ENCODE measurements around the gene GRB14. TPM values are rescaled to one million over a fixed set of nuclear protein-coding genes. Genes with fewer than 3 reads are reported as not detected.
"Not testable (repeated sequence)": the region's sequence is repeated elsewhere in the genome, so short reads cannot be mapped to it uniquely, and the experiment has no call there.

GRB14 gene
- total RNA-seq, 1 donor from 2014 or later, result 1.2 TPM

DNA sequence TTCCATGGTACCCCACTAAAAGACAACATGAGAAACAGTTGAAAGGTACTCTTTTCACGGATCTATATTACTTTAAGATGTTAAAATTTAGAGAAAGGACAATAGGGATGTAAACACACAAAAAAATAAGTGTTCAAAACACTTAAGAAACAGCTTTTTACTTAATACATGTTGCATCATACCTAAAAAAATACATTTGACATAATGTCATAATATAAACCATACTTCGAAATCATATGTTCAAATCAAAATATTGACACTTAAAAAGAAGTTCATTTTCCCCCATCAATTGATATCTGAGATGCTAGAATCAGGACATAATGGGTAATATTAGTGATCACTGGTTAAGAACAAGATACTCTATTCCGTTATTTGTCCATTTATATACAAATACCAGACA lies 124.9 kb downstream of the GRB14 start:
- no peak for DNase-seq (ENCODE audit: low read depth in 2 of 2)

DNA sequence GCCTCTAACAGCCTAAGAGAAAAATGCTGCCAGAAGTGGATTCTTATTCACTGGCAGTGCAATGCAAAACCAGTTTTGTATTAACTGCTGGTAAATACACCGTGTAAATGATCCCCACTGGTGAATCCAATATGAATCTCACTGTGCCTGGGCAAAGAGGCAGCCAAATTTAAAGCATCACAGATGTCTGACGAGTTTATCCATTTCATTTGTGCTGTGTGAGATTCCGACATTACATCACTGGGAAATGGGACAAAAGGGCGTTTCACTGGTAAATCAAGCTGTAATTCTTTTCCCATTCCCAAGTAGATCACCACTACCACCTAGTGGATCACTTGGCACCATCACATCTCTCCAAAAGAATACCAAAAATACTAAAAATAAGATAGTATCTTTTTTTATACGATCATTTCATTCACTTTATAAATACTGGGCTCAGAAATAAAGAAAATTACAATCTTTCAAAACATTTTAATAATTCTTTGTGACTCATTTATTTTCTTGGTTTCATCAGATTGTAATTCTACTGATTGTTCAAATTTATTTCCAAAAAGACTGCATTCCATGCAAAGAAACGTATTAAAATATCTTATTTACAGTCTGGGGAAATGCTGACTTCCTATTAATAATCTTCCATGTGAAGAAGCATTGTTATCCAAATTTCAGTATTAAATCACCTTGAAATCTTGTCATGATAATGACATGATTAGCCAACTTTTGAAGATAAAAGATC lies 125.6 kb downstream of the GRB14 start:
- DNase-seq (ENCODE audit: low read depth in 2 of 2), result peak; percentile 68 to 79

DNA sequence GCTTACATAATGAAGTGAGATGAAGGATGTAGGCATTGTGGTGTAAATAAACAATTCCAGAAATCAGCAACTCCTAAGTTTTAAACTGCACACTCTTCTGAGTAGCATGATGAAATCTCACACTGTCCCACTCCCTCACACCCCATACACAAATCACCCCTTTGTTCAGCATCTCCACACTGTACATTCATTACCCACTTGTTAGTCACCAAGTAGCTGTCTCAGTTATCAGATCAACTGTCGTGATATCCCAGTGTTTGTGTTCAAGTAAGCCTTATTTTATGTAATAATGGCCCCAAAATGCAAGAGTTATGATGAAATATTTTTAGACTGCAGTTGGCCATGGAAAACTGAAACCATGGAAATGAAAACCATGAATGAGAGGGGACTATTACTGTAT lies 135.7 kb downstream of the GRB14 start:
- no peak for DNase-seq (ENCODE audit: low read depth in 2 of 2)

DNA sequence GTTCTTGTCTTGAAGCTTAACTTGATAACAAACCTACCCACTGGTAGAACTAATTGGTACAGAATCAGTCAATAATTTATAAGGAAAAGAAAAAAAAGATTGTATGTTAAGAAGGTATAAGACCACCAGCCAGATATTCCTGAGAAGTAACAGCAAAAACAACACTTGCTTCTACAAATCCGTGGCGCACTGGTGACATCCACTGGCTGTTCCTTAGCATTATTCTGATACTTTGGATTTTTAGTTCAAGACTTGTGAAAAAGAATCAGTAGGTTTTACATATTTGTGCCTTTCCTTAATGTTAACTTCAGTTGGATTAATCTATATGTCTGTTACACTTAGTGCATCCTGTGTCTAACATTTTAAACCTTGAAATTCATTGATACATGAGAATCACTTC lies 141.8 kb downstream of the GRB14 start:
- DNase-seq (ENCODE audit: low read depth in 2 of 2), result peak; percentile 32 to 50

DNA sequence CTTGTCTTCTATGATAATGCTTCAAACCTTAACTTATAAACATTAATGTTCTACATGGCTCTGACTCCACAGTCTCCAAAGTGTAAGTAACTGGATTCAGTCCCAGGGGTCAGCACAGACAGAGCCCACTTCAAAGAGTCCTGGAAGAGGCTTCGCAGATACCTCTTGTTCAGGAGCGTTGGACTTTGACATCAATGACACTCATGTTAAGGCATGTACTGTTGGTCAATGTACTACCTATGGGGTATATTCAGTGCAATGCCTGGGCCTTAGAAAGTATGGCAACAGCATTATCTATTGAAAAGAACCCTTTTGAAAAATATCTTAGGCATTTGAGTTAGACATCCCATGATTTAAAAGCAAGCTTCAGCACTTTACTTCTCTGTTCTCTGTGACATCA lies 143.1 kb downstream of the GRB14 start:
- DNase-seq (ENCODE audit: low read depth in 2 of 2), result no peak

DNA sequence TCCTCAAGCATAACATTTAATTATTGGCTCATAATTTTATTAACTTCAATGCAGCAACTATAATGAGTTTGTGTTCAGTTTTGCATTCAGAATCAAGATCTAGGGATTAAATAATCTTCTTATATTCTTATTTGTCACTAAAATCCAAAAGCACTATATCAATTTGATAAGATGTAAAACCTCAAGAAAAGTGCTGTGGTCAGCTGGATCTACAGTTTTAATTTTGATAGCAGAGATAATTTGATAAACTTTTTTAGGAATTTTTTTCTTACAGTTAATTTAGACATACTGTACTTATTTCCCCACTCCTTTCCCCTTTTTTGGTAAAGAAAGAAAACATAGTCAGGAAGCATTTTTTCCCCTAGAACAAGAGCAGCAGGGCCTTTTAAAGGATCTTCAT lies 146.4 kb downstream of the GRB14 start:
- no peak for DNase-seq (ENCODE audit: low read depth in 2 of 2)

DNA sequence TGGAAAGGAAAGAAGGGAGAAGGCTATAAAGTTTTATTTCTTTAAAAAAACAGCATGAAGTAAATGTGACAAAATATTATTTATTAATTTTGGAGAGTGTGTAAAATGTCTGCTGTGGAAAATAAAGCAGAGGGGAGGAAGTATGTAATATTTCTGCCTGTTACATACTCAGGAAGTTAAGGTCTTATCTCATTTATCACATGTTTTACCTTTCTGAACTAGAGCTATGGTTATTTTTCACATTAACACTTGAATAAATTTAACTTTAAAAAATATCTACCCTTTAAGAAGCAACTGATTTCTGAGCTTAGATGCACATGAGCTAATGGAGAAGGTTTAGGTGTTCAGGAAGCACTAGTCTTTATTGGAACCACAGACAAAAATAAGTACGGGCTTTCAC lies 148.3 kb downstream of the GRB14 start:
- DNase-seq (ENCODE audit: low read depth in 2 of 2), result peak in 1 of 2 donors; percentile 11

DNA sequence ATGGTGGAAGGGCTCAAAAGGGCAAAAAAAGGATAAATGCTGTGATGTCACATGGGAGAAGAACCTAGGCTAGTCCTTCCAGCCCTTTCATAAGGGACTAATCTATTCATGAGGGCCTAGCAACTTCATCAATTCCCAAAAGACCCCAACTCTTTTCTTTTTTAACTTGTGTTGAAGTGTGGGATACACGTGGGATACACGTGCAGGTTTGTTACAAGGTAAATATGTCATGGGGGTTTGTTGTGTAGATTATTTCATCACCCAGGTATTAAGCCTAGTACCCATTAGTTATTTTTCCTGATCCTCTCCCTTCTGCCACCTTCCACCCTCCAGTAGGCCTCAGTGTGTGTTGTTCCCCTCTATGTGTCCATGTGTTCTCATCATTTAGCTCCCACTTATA lies 156.2 kb downstream of the GRB14 start:
- not testable (repeated sequence) for DNase-seq (ENCODE audit: low read depth in 2 of 2)

DNA sequence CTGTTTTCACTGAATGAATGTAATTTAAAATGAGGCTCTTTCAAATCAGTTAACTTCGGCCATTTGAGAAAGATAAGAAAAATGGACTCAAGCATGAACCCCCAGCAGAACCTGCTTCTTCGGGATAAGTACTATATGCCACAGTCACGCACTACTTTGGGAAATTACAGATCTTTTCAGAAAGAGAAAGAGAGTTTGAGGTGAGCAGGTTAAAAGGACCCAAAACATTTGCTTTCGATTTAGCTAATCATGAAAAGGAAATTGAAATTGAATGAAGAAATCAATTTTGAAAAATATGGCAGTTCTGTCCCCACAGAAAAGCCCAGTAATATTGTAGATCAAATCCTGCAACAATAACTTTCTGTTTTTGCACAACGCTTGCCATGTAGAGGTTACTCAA lies 156.9 kb downstream of the GRB14 start:
- DNase-seq (ENCODE audit: low read depth in 2 of 2), result no peak

DNA sequence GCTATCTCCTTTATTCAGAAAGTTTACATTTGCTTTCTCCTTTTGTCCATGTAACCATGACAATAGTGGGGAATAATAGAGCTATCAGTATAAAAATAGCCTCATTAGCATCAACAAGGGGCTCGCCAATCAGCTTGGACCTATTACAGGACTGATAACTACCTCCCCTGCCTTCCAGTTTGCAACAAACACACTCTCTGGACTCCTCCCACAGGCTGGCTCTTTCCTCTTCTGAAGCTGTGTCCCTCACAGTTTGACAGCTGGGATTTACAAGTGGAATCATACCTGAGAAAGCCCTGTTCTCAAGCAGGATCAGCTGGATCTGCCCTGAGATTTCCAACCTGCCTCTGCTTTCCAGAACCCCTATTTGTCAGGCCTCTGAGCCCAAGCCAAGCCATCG lies 162.5 kb downstream of the GRB14 start:
- no peak for DNase-seq (ENCODE audit: low read depth in 2 of 2)

DNA sequence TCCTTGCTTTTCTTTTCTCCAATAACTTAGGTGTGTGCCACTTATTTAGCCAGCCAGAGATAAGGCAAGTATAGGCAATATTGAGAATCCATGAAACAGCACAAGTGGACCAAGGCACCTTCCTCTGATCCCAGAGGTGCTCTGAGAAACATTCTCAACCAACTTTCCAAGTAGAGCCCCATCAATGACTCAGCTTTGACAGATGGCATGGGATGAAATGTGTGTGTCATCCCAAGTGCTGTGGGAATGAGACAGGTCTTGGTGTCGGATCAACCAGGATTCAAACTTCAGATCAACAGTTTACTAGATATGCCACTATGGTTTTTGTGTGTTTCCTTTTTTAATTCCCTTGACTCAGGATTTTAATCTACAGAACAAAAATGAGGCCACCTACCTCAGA lies 164.0 kb downstream of the GRB14 start:
- no peak for DNase-seq (ENCODE audit: low read depth in 2 of 2)

DNA sequence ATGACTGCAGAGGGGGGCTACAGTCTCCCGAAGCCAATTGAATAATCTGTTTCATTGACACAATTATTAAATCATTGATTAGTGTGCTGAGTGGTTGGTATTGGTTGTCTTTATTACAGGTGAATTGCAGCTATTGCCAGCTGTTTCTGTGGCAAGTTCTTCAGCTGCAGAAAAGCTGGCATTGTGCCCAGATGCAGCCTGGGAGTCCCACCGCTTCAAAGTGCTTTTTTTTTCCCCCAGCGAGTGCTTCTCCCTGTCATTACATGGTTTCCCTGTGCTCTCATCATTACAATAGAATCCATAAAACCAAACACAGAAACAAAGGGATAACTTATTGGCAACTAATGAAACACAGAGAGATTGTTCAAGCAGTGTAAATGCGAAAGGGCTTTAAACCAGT lies 164.7 kb downstream of the GRB14 start:
- peak; percentile 6 to 44 for DNase-seq (ENCODE audit: low read depth in 2 of 2)

DNA sequence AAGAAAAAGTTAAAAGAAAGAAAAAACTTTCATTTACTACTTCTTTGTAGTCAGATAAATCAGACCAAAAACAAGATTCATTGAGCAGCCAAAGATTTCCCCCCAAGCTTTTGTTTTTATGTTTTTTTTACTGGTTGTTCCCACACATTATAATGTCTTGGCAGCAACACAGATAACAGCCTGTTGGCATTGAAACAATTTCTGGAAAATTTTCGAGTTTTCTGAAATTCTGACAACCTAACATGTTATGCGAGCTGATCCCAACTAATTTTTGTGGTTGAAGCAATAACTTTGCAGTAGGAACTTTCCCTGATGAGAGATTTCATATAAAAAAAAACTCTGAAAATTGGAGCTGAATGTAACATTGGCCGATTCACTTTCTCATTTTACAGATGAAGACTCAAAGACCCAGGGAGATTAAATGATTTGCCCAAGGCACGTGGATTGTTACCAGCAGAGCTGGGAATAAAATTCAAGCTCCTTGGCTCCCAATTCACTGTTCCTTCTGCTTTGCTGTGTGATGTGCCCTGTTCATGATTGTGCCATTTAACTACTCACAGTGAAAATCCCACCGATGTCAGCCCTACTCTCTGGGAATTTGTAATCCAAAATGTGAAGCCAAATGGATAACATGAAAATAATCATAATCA lies 167.5 kb downstream of the GRB14 start:
- no peak for DNase-seq (ENCODE audit: low read depth in 2 of 2)

DNA sequence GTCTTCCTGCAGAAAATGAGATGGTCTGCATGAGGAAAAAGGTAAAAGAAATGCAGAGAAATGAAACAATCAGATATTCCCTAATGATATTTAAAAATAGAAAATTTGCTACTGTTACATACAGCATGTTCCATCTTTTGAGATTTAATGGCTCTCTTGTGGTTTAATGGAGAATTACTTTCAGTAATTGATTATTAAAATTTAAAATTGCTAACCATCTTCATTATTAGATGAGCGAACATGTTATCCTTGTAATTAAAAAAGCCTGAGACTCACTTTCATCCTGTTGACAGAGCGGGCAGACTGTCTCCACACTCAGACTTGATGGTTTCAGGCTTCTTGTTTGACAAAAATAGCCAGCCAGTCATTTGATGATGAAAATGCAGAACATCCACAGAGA lies 171.0 kb downstream of the GRB14 start:
- DNase-seq (ENCODE audit: low read depth in 2 of 2), result no peak

DNA sequence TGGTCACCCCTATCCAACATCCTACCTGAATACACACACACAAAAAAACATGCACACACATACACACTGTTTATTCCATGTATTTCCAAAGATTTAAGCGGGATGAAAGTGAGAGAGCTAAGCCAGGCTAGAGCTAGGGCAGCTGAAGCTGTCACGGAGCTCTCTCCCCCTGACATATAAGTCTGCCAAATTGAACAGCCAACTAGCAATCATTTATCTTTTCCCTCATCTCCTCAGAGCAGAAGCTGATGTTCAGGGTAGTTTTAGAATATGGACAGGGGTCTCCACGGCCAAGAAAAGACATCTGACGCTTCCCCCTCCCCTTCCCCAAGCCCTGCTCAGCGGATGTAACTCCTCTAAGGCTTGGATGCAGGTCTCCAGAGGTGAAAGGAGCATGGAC lies 171.6 kb downstream of the GRB14 start:
- DNase-seq (ENCODE audit: low read depth in 2 of 2), result no peak

DNA sequence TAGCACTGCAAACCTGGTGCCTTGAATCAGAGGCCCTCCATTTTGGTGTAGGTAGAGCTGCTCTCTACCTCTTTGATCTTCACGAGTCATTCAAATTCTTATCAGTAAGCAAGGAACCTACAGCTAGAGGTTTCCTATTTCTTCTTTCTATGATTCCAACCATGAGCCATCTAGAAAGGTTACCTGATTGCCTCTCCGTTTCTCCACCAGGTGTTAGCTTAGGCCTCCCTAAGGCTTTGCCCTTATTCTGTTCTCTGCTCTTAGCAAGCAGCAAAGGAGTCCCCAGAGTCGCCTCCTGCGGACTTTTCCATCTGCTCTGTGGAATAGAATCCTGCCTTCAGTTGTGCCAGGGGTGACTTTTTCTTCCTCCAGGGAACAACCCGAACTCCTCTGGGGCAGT lies 173.6 kb downstream of the GRB14 start:
- DNase-seq (ENCODE audit: low read depth in 2 of 2), result no peak

Other genes with a start within 250 kb of the GRB14 start
- 1.7 and 4.2 TPM in 2 replicates for gene COBLL1, start 220.3 kb upstream of the GRB14 start, total RNA-seq

Data from lung microvascular endothelial cell (primary cell).